Endothelial cell (in vitro differentiated cells): Measurements from ENCODE around the gene CCNY. TPM values are rescaled to one million over a fixed set of nuclear protein-coding genes. Genes with fewer than 3 reads are reported as not detected.
A peak's percentile ranks its signal among the peaks of the same experiment; 100 is the strongest.

Experiments used
- DNase-seq: peaks from one replicate; pipeline ENCODE4 v3.0.0; 2021; ENCODE audit warnings: low spot score
- H3K27ac Mint-ChIP-seq: one replicate; pipeline ENCODE4 v1.8.0; 2021; ENCODE audit warnings: mixed read lengths, inconsistent platforms; ENCODE audit not compliant: unreplicated experiment
- H3K27me3 Mint-ChIP-seq: one replicate; pipeline ENCODE4 v1.8.0; 2021; ENCODE audit warnings: mild to moderate bottlenecking, moderate library complexity, mixed read lengths, inconsistent platforms; ENCODE audit not compliant: unreplicated experiment
- H3K36me3 Mint-ChIP-seq: one replicate; pipeline ENCODE4 v1.8.0; 2021; ENCODE audit warnings: mild to moderate bottlenecking, low read depth, mixed read lengths, inconsistent platforms; ENCODE audit not compliant: unreplicated experiment
- H3K4me1 Mint-ChIP-seq: one replicate; pipeline ENCODE4 v1.8.0; 2021; ENCODE audit warnings: mild to moderate bottlenecking, mixed read lengths, inconsistent platforms; ENCODE audit not compliant: unreplicated experiment
- H3K4me3 Mint-ChIP-seq: one replicate; pipeline ENCODE4 v1.8.0; 2021; ENCODE audit warnings: mild to moderate bottlenecking, mixed read lengths, inconsistent platforms; ENCODE audit not compliant: unreplicated experiment
- H3K9me3 Mint-ChIP-seq: one replicate; pipeline ENCODE4 v1.8.0; 2021; ENCODE audit warnings: mixed read lengths, inconsistent platforms; ENCODE audit not compliant: unreplicated experiment
- total RNA-seq: library from RNA; stranded (reverse); fragmentation: NEBNext Ultra II Directional; extraction: Animal tissue kit (Norgen Biotek cat#: 25700); gene quantifications from one replicate; pipeline ENCODE4 v1.2.1, GENCODE V29; 2021; ENCODE audit not compliant: unreplicated experiment
- TF ChIP-seq, protein P1 (sequence below): fragments of 200-600 bp; sonication (generic); IDR thresholded peaks from one replicate; pipeline ENCODE4 v1.5.0; 2021; ENCODE audit warnings: antibody characterized with exemption; ENCODE audit not compliant: unreplicated experiment

Gene CCNY
- total RNA-seq, 1 donor from 2014 or later, result 169 TPM

DNA sequence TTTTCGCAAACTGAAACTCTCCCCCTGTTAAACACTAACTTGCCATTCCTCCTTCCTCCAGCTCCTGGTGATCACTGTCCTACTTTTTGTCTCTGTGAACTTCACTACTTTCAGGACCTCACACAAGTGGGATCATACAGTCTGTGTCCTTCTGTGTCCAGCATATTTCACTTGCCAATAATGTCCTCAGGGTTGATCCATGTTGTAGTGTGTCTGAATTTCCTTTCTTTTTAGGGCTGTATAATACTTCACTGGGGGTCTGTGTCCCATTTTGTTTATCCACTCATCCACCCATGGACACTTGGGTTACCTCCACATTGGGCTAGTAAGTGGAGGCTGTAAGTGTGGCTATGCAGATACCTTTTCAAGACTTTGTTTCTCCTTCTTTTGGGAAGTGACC lies 226.1 kb downstream of the CCNY start:
- DNase-seq, result no peak
- no peak overlapping the region for H3K27ac Mint-ChIP-seq

DNA sequence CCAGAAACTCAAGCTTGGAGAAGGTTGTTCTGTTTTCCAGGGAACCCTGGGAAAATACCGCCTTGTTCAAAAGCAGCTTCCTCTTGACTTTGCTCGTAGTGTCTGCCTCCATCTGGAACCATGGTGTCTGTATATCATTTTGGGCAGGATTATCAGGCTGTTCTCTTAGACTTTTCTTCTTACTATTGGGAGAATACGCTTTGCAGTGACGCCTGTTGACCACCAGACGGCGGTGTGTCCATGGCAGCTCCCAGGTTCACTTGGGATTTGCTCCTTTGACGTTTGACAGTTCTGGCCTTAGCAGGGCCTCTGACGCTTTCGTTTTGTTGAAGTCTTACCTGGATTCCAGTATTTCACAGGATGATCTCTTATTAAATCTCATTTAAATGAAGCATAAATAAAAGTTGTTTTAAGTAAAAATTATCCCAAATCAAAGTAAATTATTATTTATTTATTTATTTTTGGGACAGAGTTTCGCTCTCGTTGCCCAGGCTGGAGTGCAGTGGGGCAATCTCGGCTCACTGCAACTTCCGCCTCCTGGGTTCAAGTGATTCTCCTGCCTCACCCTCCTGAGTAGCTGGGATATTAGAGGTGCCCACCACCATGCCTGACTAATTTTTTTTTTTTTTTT lies 227.1 kb downstream of the CCNY start:
- Mint-ChIP-seq H3K9me3 (no peaks in the 10 kb centered on the region), H3K4me1 (peaks cover 19% of the 10 kb centered on the region), H3K27ac (peak overlapping the region; percentile 36), H3K4me3 (no peak overlapping the region), H3K36me3 (peaks cover 29% of the 10 kb centered on the region), H3K27me3 (peaks cover 11% of the 10 kb centered on the region)
- TF ChIP-seq, protein P1, sequence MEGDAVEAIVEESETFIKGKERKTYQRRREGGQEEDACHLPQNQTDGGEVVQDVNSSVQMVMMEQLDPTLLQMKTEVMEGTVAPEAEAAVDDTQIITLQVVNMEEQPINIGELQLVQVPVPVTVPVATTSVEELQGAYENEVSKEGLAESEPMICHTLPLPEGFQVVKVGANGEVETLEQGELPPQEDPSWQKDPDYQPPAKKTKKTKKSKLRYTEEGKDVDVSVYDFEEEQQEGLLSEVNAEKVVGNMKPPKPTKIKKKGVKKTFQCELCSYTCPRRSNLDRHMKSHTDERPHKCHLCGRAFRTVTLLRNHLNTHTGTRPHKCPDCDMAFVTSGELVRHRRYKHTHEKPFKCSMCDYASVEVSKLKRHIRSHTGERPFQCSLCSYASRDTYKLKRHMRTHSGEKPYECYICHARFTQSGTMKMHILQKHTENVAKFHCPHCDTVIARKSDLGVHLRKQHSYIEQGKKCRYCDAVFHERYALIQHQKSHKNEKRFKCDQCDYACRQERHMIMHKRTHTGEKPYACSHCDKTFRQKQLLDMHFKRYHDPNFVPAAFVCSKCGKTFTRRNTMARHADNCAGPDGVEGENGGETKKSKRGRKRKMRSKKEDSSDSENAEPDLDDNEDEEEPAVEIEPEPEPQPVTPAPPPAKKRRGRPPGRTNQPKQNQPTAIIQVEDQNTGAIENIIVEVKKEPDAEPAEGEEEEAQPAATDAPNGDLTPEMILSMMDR, result peak; percentile 100
- peak; percentile 71 for DNase-seq

More for the DNA sequence above, 226.1 kb downstream of the CCNY start:
- Mint-ChIP-seq H3K9me3 (no peaks in the 10 kb centered on the region), H3K27me3 (peaks cover 11% of the 10 kb centered on the region), H3K4me1 (peaks cover 19% of the 10 kb centered on the region), H3K36me3 (peaks cover 33% of the 10 kb centered on the region), H3K4me3 (no peak overlapping the region)
- TF ChIP-seq, protein P1, result no peak

DNA sequence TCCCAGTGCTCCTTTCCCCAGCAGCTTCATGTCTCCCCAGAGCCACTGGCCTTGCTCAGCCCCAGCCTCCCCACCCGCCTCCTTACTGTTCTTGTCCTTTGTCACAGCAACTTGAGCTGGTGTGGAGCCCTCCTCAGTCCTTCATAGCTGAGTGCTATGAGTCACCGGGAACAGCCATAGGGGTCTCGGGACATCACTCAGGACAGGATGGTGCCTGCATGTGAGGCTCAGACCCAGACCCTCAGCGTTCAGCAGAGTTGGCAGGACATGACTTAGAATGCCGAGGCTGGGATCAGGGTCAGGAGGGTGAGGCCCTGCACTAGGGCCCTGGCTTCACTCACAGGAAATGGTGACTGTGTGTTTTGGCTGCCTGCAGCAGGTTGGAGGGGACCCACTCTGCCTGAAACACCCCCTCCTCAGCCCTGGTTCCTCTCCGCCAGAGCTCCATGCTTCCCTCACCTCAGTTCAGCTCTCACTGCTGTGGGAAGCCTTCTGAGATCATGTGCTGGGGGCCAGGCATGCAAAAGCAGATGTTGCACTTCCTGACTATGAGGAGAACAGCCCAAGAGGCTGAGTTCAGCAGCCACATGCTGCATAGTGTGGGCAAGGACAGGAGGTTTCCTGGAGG lies 228.1 kb downstream of the CCNY start:
- H3K27me3 Mint-ChIP-seq, result peaks cover 9% of the 10 kb centered on the region
- H3K4me3 Mint-ChIP-seq, result no peak overlapping the region
- H3K9me3 Mint-ChIP-seq, result no peaks in the 10 kb centered on the region
- no peak for DNase-seq
- peaks cover 22% of the 10 kb centered on the region for H3K4me1 Mint-ChIP-seq
- no peak overlapping the region for H3K27ac Mint-ChIP-seq
- peaks cover 31% of the 10 kb centered on the region for H3K36me3 Mint-ChIP-seq
- TF ChIP-seq, protein P1, result no peak

DNA sequence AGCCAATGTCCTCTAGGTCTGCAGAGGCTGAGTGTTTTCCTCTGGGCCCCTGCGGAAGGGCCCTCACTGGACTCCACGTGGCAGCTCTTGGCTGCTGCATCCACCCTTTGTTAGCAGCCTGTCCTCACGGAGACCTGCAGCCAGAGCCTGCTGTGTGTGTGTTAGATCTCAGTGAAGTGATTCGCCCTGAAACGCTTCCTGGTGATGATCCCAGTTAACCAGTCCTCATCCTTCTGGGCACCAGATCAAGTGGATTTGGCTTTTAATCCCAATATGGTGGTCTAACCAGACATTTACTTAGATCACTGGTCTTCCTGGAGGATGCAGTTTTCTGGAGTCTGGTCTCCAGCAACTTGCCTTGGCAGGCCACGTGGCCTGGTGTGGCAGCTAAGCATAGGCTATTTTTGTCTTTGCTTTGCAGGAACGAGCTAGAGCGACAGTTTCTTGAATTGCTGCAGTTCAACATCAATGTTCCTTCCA lies 229.3 kb downstream of the CCNY start:
- DNase-seq, result no peak
- Mint-ChIP-seq H3K9me3 (no peaks in the 10 kb centered on the region), H3K36me3 (peaks cover 33% of the 10 kb centered on the region), H3K27ac (no peak overlapping the region), H3K27me3 (peaks cover 13% of the 10 kb centered on the region), H3K4me1 (peaks cover 26% of the 10 kb centered on the region), H3K4me3 (no peak overlapping the region)
- TF ChIP-seq, protein P1, result no peak

DNA sequence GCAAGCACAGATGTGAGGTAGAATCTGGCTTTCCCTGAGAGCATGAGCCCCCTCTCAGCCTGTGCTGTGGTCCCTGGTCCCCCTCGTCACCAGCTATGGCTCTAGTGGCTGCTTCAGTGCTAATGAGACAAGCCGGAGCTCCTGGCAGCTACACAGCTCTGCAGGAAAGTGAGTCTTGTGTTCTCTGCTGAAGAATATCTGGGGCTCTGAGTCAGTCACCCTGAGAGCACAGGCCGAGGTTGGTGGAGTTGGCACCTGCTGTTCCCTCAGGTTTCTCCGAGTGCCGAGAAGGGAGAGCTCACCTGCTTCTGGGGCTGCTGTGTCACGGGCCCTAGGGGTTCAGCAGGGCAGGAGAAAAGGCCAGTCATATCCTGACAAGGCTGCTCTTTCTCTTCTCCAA lies 231.6 kb downstream of the CCNY start:
- no peak for DNase-seq
- TF ChIP-seq, protein P1, result no peak
- H3K27me3 Mint-ChIP-seq, result peaks cover 11% of the 10 kb centered on the region
- peaks cover 19% of the 10 kb centered on the region for H3K4me1 Mint-ChIP-seq
- H3K36me3 Mint-ChIP-seq, result peaks cover 28% of the 10 kb centered on the region
- no peaks in the 10 kb centered on the region for H3K9me3 Mint-ChIP-seq
- H3K4me3 Mint-ChIP-seq, result no peak overlapping the region
- H3K27ac Mint-ChIP-seq, result no peak overlapping the region
